Measurements from ENCODE around the gene CD82. TPM values are rescaled to one million over a fixed set of nuclear protein-coding genes. Genes with fewer than 3 reads are reported as not detected.
"Not testable (repeated sequence)": the region's sequence is repeated elsewhere in the genome, so short reads cannot be mapped to it uniquely, and the experiment has no call there.

CD82 gene
- total and polyA plus RNA-seq, 2 of the 8 experiments (the other 6 are each of a cell fraction or from before 2014, with no cell fraction given) = 7.9 to 10.3 TPM

DNA sequence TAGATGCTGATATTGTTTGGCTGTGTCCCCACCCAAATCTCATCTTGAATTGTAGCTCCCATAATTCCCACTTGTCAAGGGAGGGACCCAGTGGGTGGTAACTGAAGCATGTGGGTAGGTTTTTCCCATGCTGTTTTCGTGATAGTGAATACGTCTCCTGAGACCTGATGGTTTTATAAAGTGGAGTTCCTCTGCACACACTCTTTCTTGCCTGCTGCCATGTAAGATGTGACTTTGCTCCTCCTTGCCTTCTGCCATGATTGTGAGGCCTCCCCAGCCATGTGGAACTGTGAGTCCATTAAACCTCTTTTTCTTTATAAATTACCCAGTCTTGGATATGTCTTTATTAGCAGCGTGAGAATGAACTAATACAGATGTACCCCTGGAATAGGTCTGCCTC, 95.1 kb downstream of the CD82 start:
- H3K18ac ChIP-seq (ENCODE audit: extremely low read depth, low read length); DNase-seq (ENCODE audit: low read depth in 1 of 2, low spot score in 2 of 2); H3K56ac ChIP-seq (replicated peaks; ENCODE audit: insufficient read length, low read depth, low read length); H2BK5ac ChIP-seq (ENCODE audit: low read depth, low read length); H2BK15ac ChIP-seq (ENCODE audit: low read length); H4K8ac ChIP-seq (ENCODE audit: extremely low read depth, insufficient read depth, low read length); H3K27me3 ChIP-seq (replicated peaks in 1 of 4; ENCODE audit: control insufficient read depth in 3 of 4, extremely low read depth in 1 of 4, insufficient read depth in 3 of 4, low read length in 3 of 4); H3K23ac ChIP-seq (ENCODE audit: insufficient read length); H3K9me3 ChIP-seq (ENCODE audit: insufficient read depth in 2 of 2, low read depth in 1 of 2, low read length in 1 of 2); H2BK20ac ChIP-seq (ENCODE audit: low read length); H4K5ac ChIP-seq (ENCODE audit: insufficient read length, low read depth, low read length); H3K4me2 ChIP-seq (ENCODE audit: insufficient read depth in 1 of 2, low read depth in 2 of 2, low read length in 2 of 2); H3K9ac ChIP-seq (replicated peaks in 1 of 4; ENCODE audit: extremely low read depth in 1 of 4, low read depth in 3 of 4, low read length in 3 of 4); H4K20me1 ChIP-seq (replicated peaks in 1 of 2; ENCODE audit: control insufficient read depth in 1 of 2, insufficient read depth in 2 of 2, low read length in 2 of 2); H3K36me3 ChIP-seq (ENCODE audit: control insufficient read depth in 2 of 4, insufficient read depth in 4 of 4, low read length in 3 of 4); FAIRE-seq; H3K23me2 ChIP-seq (ENCODE audit: low read depth, low read length); H3K79me2 ChIP-seq (ENCODE audit: control insufficient read depth in 1 of 2, insufficient read depth in 2 of 2, low read length in 2 of 2); H2BK120ac ChIP-seq (replicated peaks; ENCODE audit: low read depth, low read length); POLR2A ChIA-PET (ENCODE audit: partially characterized antibody); H2AK5ac ChIP-seq (ENCODE audit: low read depth, low read length); H3K27ac ChIP-seq (ENCODE audit: low read depth, low read length); H3K14ac ChIP-seq (ENCODE audit: insufficient read length); H4K91ac ChIP-seq (replicated peaks; ENCODE audit: insufficient read length, low read length); H3K4me1 ChIP-seq (replicated peaks in 1 of 4; ENCODE audit: control insufficient read depth in 3 of 4, insufficient read depth in 4 of 4, low read length in 3 of 4); H3K4ac ChIP-seq (replicated peaks; ENCODE audit: insufficient read length, low read depth, low read length); H2AFZ ChIP-seq (ENCODE audit: low read length); H3K4me3 ChIP-seq (ENCODE audit: extremely low read depth in 1 of 4, insufficient read depth in 2 of 4, low read depth in 3 of 4, low read length in 4 of 4); H2BK12ac ChIP-seq (ENCODE audit: low read depth, low read length); H3K79me1 ChIP-seq (ENCODE audit: low read depth, low read length): not testable (repeated sequence)
- CTCF ChIA-PET (ENCODE audit: partially characterized antibody) = interaction anchor here (1.0 to 1.4 kb wide), 4 partner anchors 27 to 114 kb away, joined by 3 to 5 read pairs (median 4); no protein-coding TSS in a partner anchor
- WGBS, 2 experiments (ENCODE audit: extremely low coverage in 1 of 2, insufficient coverage in 1 of 2, insufficient read length in 1 of 2, insufficient replicate concordance in 2 of 2, low coverage in 1 of 2, low lambda C conversion rate in 2 of 2, missing lambda C conversion rate in 1 of 2) = 88% methylated on average over 3 of the region's 3 CpGs; no CpG with 5 or more reads in 1 of the 2 experiments
